K562 (cell line): ENCODE data around the gene RNF187. TPM values are rescaled to one million over a fixed set of nuclear protein-coding genes. Genes with fewer than 3 reads are reported as not detected.

Experiments
- CC2D1A ChIP-seq: fragments of 450-650 bp; IDR thresholded peaks from 2 replicates; pipeline ENCODE4 v1.6.1; 2017; ENCODE audit warnings: mild to moderate bottlenecking
- CCAR2 ChIP-seq: fragments of 200-400 bp; formaldehyde crosslinking; IDR thresholded peaks from 2 replicates; pipeline ENCODE4 v1.6.1; 2017; ENCODE audit warnings: mild to moderate bottlenecking, low read depth, low read length
- CEBPG ChIP-seq, 3 experiments: fragments of 200-800 bp in 1 of 3; sonication (Bioruptor generic) in 1 of 3; sonication (generic) in 1 of 3; formaldehyde crosslinking in 1 of 3; IDR thresholded peaks in 2 of 3; conservative IDR thresholded peaks in 1 of 3; 2 replicates each; pipeline versions ENCODE4 v1.6.1 to v1.8.0; 2016 to 2022; ENCODE audit warnings: missing compliant biosample characterization in 2 of 3, missing genetic modification characterization in 2 of 3, mild to moderate bottlenecking in 1 of 3, missing genetic modification reagents in 1 of 3
- DACH1 ChIP-seq: fragments of 450-650 bp; IDR thresholded peaks from 2 replicates; pipeline ENCODE4 v1.6.1; 2018; ENCODE audit not compliant: partially characterized antibody
- GTF2A2 ChIP-seq: IDR thresholded peaks from 2 replicates; pipeline ENCODE4 v1.6.1; 2016; ENCODE audit warnings: mild to moderate bottlenecking, missing genetic modification characterization, missing compliant biosample characterization
- RBFOX2 ChIP-seq: fragments of 200-400 bp; formaldehyde crosslinking; IDR thresholded peaks from 2 replicates; pipeline ENCODE4 v1.6.1; 2017; ENCODE audit warnings: low read depth, mild to moderate bottlenecking, low read length, moderate library complexity
- RBM17 ChIP-seq: fragments of 200-400 bp; formaldehyde crosslinking; IDR thresholded peaks from 2 replicates; pipeline ENCODE4 v1.6.1; 2017; ENCODE audit warnings: low read depth, mild to moderate bottlenecking, low read length, borderline replicate concordance
- TOE1 ChIP-seq, 2 experiments: fragments of 450-650 bp in 1 of 2; sonication (generic) in 1 of 2; formaldehyde crosslinking in 1 of 2; IDR thresholded peaks; 2 replicates each; pipeline versions ENCODE4 v1.7.1 to v1.8.0; 2016 to 2022; ENCODE audit warnings: borderline replicate concordance in 2 of 2, mild to moderate bottlenecking in 2 of 2, antibody characterized with exemption in 1 of 2, inconsistent platforms in 1 of 2, low read depth in 1 of 2, missing genetic modification reagents in 1 of 2, moderate library complexity in 1 of 2
- ZNF282 ChIP-seq: sonication (generic); formaldehyde crosslinking; IDR thresholded peaks from 2 replicates; pipeline ENCODE4 v1.8.1; 2023; ENCODE audit warnings: missing genetic modification reagents
- ZNF507 ChIP-seq: conservative IDR thresholded peaks from 2 replicates; pipeline ENCODE4 v1.6.1; 2017; ENCODE audit warnings: missing genetic modification characterization, missing compliant biosample characterization
- ZNF644 ChIP-seq: fragments of 200-800 bp; sonication (Bioruptor generic); IDR thresholded peaks from 2 replicates; pipeline ENCODE4 v1.6.1; 2016; ENCODE audit warnings: low read depth, missing genetic modification characterization, missing compliant biosample characterization
- polyA plus RNA-seq, 8 experiments: library from polyadenylated mRNA; depleted of rRNA in 4 of 8; stranded (reverse) in 5 of 8; unstranded in 3 of 8; fragments of >200 nt; fragmentation: Nextera tagmentation in 2 of 8; fragmentation: Illumina TruSeq in 1 of 8; extraction: Ambion mirVana in 2 of 8; extraction: Trizol in 1 of 8; gene quantifications; 2 replicates each; pipeline versions ENCODE4 v1.2.1 to v1.2.3, GENCODE V29; 2011 to 2014; ENCODE audit warnings: inconsistent platforms in 1 of 8, missing spikeins in 1 of 8
- total RNA-seq, 7 experiments: library from RNA; depleted of rRNA in 6 of 7; stranded (reverse); fragments of >200 nt in 6 of 7; fragmentation: Illumina TruSeq in 2 of 7; extraction: Trizol in 2 of 7; gene quantifications; 2 replicates each; pipeline versions ENCODE4 v1.2.1 to v1.2.3, GENCODE V29; 2011 to 2021; ENCODE audit warnings: low replicate concordance in 1 of 7
- TF ChIP-seq, protein P1 (sequence below): fragments of 250-450 bp; sonication (Bioruptor Pico); IDR thresholded peaks from 2 replicates; pipeline ENCODE4 v1.5.1; 2021; ENCODE audit warnings: mild to moderate bottlenecking
- TF ChIP-seq, protein P2 (sequence below): fragments of 450-650 bp; IDR thresholded peaks from 2 replicates; pipeline ENCODE4 v1.6.1; 2017; ENCODE audit warnings: mild to moderate bottlenecking, moderate library complexity
- TF ChIP-seq, protein P3 (sequence below), 3 experiments: fragments of 200-800 bp in 1 of 3; fragments of 250-450 bp in 1 of 3; fragments of 450-650 bp in 1 of 3; sonication (Bioruptor Pico) in 1 of 3; sonication (Bioruptor generic) in 1 of 3; formaldehyde crosslinking in 1 of 3; IDR thresholded peaks; 2 replicates each; pipeline versions ENCODE4 v1.6.1 to v1.8.0; 2016 to 2022; ENCODE audit warnings: mild to moderate bottlenecking in 2 of 3, missing genetic modification characterization in 2 of 3, missing compliant biosample characterization in 1 of 3, moderate library complexity in 1 of 3
- TF ChIP-seq, protein P4 (sequence below), 2 experiments: fragments of 450-650 bp; IDR thresholded peaks; 2 replicates each; pipeline ENCODE4 v1.6.1; 2016

The RNF187 gene
- total and polyA plus RNA-seq, 9 of the 15 experiments (the other 6 are each of a cell fraction or from before 2014, with no cell fraction given): 2.3 to 119 (median 41.9) TPM

DNA sequence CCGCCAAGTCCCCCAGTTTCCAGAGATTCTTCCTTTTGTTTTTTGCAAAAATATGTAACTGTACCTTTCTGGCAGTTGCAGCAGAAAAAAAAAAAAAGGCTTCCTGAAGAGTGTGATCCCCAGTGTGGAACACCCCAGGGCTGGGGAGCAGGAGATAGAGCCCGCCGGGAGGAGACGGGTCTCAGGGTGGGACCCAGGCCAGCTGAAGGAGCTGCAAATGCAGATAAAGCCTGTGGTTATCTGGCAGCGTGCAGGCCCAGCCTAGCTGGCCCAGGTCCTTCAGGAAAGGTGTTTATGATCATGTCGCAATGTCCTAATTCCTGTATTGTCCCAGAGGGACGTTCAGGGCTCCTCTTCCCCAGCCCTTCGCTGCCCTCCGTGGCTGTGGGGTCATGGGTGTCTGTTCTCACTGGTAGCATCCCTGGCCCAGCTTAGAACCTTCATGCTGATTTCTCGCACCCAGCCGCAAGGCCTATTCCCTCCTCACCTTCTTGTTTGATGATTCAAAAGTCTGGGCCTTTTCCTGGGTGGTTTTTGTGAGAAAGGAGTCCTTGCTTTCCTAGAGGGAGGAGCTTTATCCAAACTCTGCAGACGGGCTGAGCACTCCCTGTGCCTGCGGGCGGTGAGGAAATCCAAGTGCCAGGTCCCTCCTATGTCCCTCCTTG lies 26.2 kb downstream of the RNF187 start (continued):
- TF ChIP-seq CC2D1A (peak; percentile 98), GTF2A2 (tag) (no peak), ZNF507 (tag) (no peak), TOE1 (IDR thresholded peaks at IDR 0.05; ENCODE audit: borderline replicate concordance) (peak; percentile 56; the same call in 1 of the 2 replicates), TOE1 (CRISPR knock-in tag; IDR thresholded peaks at IDR 0.05; ENCODE audit: borderline replicate concordance, low read depth) (0 out of 2 replicates have a peak, but pooled peaks have one; percentile 34), CCAR2 (0 out of 2 replicates have a peak, but pooled peaks have one; percentile 85), DACH1 (peak; percentile 95), ZNF282 (no peak), RBM17 (no peak), ZNF644 (tag) (peak; percentile 97), CEBPG (CRISPR knock-in tag; IDR thresholded peaks at IDR 0.05) (peak; percentile 94), CEBPG (tag; conservative IDR thresholded peaks at IDR 0.05 in 1 of 2, IDR thresholded peaks at IDR 0.05 in 1 of 2) (peak; percentile 86 to 88), RBFOX2 (peak; percentile 47; the same call in 1 of the 2 replicates)
- TF ChIP-seq, protein P1, sequence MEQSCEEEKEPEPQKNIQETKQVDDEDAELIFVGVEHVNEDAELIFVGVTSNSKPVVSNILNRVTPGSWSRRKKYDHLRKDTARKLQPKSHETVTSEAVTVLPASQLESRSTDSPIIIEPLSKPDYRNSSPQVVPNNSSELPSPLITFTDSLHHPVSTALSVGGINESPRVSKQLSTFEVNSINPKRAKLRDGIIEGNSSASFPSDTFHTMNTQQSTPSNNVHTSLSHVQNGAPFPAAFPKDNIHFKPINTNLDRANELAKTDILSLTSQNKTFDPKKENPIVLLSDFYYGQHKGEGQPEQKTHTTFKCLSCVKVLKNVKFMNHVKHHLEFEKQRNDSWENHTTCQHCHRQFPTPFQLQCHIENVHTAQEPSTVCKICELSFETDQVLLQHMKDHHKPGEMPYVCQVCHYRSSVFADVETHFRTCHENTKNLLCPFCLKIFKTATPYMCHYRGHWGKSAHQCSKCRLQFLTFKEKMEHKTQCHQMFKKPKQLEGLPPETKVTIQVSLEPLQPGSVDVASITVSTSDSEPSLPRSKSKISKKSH (CRISPR knock-in tag): no peak
- TF ChIP-seq, protein P2, sequence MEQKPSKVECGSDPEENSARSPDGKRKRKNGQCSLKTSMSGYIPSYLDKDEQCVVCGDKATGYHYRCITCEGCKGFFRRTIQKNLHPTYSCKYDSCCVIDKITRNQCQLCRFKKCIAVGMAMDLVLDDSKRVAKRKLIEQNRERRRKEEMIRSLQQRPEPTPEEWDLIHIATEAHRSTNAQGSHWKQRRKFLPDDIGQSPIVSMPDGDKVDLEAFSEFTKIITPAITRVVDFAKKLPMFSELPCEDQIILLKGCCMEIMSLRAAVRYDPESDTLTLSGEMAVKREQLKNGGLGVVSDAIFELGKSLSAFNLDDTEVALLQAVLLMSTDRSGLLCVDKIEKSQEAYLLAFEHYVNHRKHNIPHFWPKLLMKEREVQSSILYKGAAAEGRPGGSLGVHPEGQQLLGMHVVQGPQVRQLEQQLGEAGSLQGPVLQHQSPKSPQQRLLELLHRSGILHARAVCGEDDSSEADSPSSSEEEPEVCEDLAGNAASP: no peak
- TF ChIP-seq, protein P3, sequence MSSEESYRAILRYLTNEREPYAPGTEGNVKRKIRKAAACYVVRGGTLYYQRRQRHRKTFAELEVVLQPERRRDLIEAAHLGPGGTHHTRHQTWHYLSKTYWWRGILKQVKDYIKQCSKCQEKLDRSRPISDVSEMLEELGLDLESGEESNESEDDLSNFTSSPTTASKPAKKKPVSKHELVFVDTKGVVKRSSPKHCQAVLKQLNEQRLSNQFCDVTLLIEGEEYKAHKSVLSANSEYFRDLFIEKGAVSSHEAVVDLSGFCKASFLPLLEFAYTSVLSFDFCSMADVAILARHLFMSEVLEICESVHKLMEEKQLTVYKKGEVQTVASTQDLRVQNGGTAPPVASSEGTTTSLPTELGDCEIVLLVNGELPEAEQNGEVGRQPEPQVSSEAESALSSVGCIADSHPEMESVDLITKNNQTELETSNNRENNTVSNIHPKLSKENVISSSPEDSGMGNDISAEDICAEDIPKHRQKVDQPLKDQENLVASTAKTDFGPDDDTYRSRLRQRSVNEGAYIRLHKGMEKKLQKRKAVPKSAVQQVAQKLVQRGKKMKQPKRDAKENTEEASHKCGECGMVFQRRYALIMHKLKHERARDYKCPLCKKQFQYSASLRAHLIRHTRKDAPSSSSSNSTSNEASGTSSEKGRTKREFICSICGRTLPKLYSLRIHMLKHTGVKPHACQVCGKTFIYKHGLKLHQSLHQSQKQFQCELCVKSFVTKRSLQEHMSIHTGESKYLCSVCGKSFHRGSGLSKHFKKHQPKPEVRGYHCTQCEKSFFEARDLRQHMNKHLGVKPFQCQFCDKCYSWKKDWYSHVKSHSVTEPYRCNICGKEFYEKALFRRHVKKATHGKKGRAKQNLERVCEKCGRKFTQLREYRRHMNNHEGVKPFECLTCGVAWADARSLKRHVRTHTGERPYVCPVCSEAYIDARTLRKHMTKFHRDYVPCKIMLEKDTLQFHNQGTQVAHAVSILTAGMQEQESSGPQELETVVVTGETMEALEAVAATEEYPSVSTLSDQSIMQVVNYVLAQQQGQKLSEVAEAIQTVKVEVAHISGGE (CRISPR knock-in tag; IDR thresholded peaks at IDR 0.05): peak in 1 of 3 experiments; percentile 88; a peak in 2 of 6 replicates
- TF ChIP-seq, protein P4, sequence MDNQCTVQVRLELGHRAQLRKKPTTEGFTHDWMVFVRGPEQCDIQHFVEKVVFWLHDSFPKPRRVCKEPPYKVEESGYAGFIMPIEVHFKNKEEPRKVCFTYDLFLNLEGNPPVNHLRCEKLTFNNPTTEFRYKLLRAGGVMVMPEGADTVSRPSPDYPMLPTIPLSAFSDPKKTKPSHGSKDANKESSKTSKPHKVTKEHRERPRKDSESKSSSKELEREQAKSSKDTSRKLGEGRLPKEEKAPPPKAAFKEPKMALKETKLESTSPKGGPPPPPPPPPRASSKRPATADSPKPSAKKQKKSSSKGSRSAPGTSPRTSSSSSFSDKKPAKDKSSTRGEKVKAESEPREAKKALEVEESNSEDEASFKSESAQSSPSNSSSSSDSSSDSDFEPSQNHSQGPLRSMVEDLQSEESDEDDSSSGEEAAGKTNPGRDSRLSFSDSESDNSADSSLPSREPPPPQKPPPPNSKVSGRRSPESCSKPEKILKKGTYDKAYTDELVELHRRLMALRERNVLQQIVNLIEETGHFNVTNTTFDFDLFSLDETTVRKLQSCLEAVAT (IDR thresholded peaks at IDR 0.05): peak in 1 of 2 experiments; percentile 92; a peak in 2 of 4 replicates
